ENCODE data around the gene SLC16A13. TPM values are rescaled to one million over a fixed set of nuclear protein-coding genes. Genes with fewer than 3 reads are reported as not detected.

The SLC16A13 gene
- total RNA-seq, 1 experiment from 2014 or later: 11.7 TPM

- peaks cover 4% of the 10 kb centered on the region for H3K4me1 ChIP-seq (ENCODE audit: insufficient read depth, low read length, poor library complexity, severe bottlenecking)
- ChIA-PET CTCF (interaction anchor here (0.5 to 2.3 kb wide), 4 partner anchors 9 to 310 kb away, joined by 3 to 7 read pairs (median 3); partner anchors contain the start of gene SLC16A13), POLR2A (ENCODE audit: low non-redundant PET) (no interaction called here)
- no peaks in the 10 kb centered on the region for H3K9me3 ChIP-seq (ENCODE audit: low read depth, low read length, poor library complexity, severe bottlenecking)
- TF ChIP-seq, protein P1, sequence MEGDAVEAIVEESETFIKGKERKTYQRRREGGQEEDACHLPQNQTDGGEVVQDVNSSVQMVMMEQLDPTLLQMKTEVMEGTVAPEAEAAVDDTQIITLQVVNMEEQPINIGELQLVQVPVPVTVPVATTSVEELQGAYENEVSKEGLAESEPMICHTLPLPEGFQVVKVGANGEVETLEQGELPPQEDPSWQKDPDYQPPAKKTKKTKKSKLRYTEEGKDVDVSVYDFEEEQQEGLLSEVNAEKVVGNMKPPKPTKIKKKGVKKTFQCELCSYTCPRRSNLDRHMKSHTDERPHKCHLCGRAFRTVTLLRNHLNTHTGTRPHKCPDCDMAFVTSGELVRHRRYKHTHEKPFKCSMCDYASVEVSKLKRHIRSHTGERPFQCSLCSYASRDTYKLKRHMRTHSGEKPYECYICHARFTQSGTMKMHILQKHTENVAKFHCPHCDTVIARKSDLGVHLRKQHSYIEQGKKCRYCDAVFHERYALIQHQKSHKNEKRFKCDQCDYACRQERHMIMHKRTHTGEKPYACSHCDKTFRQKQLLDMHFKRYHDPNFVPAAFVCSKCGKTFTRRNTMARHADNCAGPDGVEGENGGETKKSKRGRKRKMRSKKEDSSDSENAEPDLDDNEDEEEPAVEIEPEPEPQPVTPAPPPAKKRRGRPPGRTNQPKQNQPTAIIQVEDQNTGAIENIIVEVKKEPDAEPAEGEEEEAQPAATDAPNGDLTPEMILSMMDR (conservative IDR thresholded peaks at IDR 0.05; ENCODE audit: low read depth, low read length): peak; percentile 96
- no peak for TF ChIP-seq EZH2 (IDR thresholded peaks at IDR 0.05; ENCODE audit: borderline replicate concordance, low read depth, low read length, poor library complexity, severe bottlenecking)
- BruUV-seq (replicated peaks): no TSS peak
- H3K27ac ChIP-seq (ENCODE audit: low read depth, low read length, poor library complexity, severe bottlenecking): peak overlapping the region; percentile 11
- peak overlapping the region; percentile 21 for H3K4me3 ChIP-seq (ENCODE audit: low read depth, low read length, poor library complexity, severe bottlenecking)
- DNase-seq (ENCODE audit: low spot score): peak; percentile 90
- intact Hi-C loops (cut with micrococcal nuclease; ENCODE audit: unreplicated experiment): loop anchor here (5.0 kb wide), 1 partner anchor 110 kb away; no protein-coding TSS in a partner anchor
- no peaks in the 10 kb centered on the region for H3K27me3 ChIP-seq (replicated peaks; ENCODE audit: insufficient read depth, low read depth, low read length, poor library complexity)
- H3K36me3 ChIP-seq (ENCODE audit: insufficient read depth, low read length, poor library complexity, severe bottlenecking): no peaks in the 10 kb centered on the region
These were observed 13.6 kb upstream of the SLC16A13 start for GRCh38 chr17:7021993-7022778.

DNA sequence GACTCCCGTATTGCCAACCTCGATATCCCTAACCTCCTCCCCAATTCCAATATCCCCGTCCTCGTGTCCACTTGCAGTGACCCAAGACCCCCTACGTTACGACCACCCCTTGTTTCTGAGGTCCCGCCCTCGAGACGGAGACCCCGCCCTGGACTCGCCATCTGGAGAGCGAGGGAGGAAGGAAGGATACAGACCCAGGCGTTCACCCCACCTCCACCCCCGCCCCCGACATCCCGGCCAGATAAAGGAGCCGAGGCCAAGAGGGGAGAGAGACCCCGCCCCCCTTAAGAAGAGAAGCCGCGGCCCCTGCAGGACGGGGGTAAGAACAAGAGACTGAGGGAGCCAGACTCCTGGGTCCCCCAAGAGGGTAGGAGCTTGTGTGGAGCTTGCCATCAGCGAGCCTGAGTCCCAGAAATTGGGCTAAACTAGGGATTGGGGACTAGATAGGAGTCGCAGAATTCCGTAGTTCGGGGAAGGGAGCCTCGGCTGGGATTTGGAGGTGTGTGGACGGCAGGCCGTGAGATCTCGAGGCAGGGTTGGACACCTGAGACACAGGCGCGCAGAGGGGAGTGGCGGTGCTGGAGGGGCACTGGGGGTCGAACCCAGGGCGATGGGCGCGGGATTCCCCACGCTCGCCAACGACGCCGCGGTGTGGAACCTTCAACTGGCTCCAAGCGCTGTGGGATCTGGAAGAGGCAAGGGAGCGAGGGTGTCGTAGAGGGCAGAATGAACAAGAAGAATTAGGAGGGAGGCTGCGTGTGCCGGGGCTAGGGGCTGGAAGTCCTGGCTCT is 12.8 kb upstream of the SLC16A13 start, which contains the start of gene BCL6B:
Gene BCL6B, plus strand, starts transcription at position 270 of the 791 bp plus-strand sequence. CDS start 622 bp downstream, outside the sequence.
- POLR2A ChIA-PET (ENCODE audit: low non-redundant PET): no interaction called here
- DNase-seq (ENCODE audit: low spot score): no peak
- H3K9me3 ChIP-seq (ENCODE audit: low read depth, low read length, poor library complexity, severe bottlenecking): no peaks in the 10 kb centered on the region
- H3K27me3 ChIP-seq (replicated peaks; ENCODE audit: insufficient read depth, low read depth, low read length, poor library complexity): no peaks in the 10 kb centered on the region
- intact Hi-C loops (cut with micrococcal nuclease; ENCODE audit: unreplicated experiment): loop anchor here (5.0 kb wide), 1 partner anchor 111 kb away; no protein-coding TSS in a partner anchor
- H3K4me3 ChIP-seq (ENCODE audit: low read depth, low read length, poor library complexity, severe bottlenecking): peak within 1 kb of the TSS; percentile 21
- CTCF ChIA-PET: interaction anchor here (0.6 to 1.0 kb wide), 3 partner anchors 23 to 538 kb away, joined by 3 to 4 read pairs (median 3); no protein-coding TSS in a partner anchor
- H3K36me3 ChIP-seq (ENCODE audit: insufficient read depth, low read length, poor library complexity, severe bottlenecking): no peaks in the 10 kb centered on the region
- no TSS peak for BruUV-seq (replicated peaks)
- peaks cover 4% of the 10 kb centered on the region for H3K4me1 ChIP-seq (ENCODE audit: insufficient read depth, low read length, poor library complexity, severe bottlenecking)
- peak within 1 kb of the TSS; percentile 35 for H3K27ac ChIP-seq (ENCODE audit: low read depth, low read length, poor library complexity, severe bottlenecking)
- TF ChIP-seq EZH2 (IDR thresholded peaks at IDR 0.05; ENCODE audit: borderline replicate concordance, low read depth, low read length, poor library complexity, severe bottlenecking): no peak
- TF ChIP-seq, protein P1 (conservative IDR thresholded peaks at IDR 0.05; ENCODE audit: low read depth, low read length): no peak
